ENCODE results near the gene MVB12A.

GRCh38 chr19:17385878-17386611 is 33.8 kb upstream of the MVB12A start:
- TF ChIP-seq CTCF (conservative IDR thresholded peaks at IDR 0.05; ENCODE audit: low read length) (peak; percentile 93), EZH2phosphoT487 (IDR thresholded peaks at IDR 0.05; ENCODE audit: borderline replicate concordance, low read depth, low read length) (no peak)
